Endodermal cell (in vitro differentiated cells): Measurements from ENCODE around the gene MKRN2OS. TPM values are rescaled to one million over a fixed set of nuclear protein-coding genes. Genes with fewer than 3 reads are reported as not detected.

Experiments used
- DNase-seq: peaks from one replicate; pipeline ENCODE4 v3.0.0-alpha.2; 2017
- H3K27ac ChIP-seq: 2 replicates; pipeline ENCODE4 v1.5.1; 2013; ENCODE audit warnings: mild to moderate bottlenecking, low read depth, low read length, moderate library complexity
- H3K27me3 ChIP-seq: 2 replicates; pipeline ENCODE4 v1.6.1; 2013; ENCODE audit warnings: mild to moderate bottlenecking, low read length, moderate library complexity; ENCODE audit not compliant: insufficient read depth, control insufficient read depth, poor library complexity, severe bottlenecking
- H3K36me3 ChIP-seq: 2 replicates; pipeline ENCODE4 v1.7.0; 2013; ENCODE audit warnings: mild to moderate bottlenecking, low read length, moderate library complexity; ENCODE audit not compliant: control insufficient read depth, insufficient read depth
- H3K4me1 ChIP-seq: one replicate; pipeline ENCODE4 v1.7.0; 2013; ENCODE audit warnings: low read length; ENCODE audit not compliant: control insufficient read depth, insufficient read depth
- H3K4me3 ChIP-seq: 2 replicates; pipeline ENCODE4 v1.5.1; 2013; ENCODE audit warnings: mild to moderate bottlenecking, low read length, moderate library complexity
- H3K9ac ChIP-seq: 2 replicates; pipeline ENCODE4 v1.6.1; 2013; ENCODE audit warnings: mild to moderate bottlenecking, low read length, moderate library complexity; ENCODE audit not compliant: poor library complexity, severe bottlenecking; ENCODE audit errors: extremely low read depth
- H3K9me3 ChIP-seq: 2 replicates; pipeline ENCODE4 v1.6.1; 2013; ENCODE audit warnings: mild to moderate bottlenecking, low read length, moderate library complexity; ENCODE audit not compliant: control insufficient read depth
- H3K27ac Mint-ChIP-seq: 2 replicates; pipeline ENCODE4 v1.8.0; 2020; ENCODE audit warnings: mixed read lengths
- H3K27me3 Mint-ChIP-seq: 2 replicates; pipeline ENCODE4 v1.8.0; 2021; ENCODE audit warnings: mild to moderate bottlenecking, mixed read lengths; ENCODE audit not compliant: insufficient read depth
- H3K36me3 Mint-ChIP-seq: 2 replicates; pipeline ENCODE4 v1.8.0; 2020; ENCODE audit warnings: low read depth, mixed read lengths
- H3K4me1 Mint-ChIP-seq: 2 replicates; pipeline ENCODE4 v1.8.0; 2020; ENCODE audit warnings: mixed read lengths
- H3K4me3 Mint-ChIP-seq: 2 replicates; pipeline ENCODE4 v1.8.0; 2020; ENCODE audit warnings: mild to moderate bottlenecking, moderate library complexity, mixed read lengths
- H3K9me3 Mint-ChIP-seq: 2 replicates; pipeline ENCODE4 v1.8.0; 2020; ENCODE audit warnings: mild to moderate bottlenecking, mixed read lengths
- WGBS, 2 experiments: methylation state at CpG; one replicate each; pipeline versions ENCODE4 v1.1.5 to v1.1.7; 2013; ENCODE audit warnings: missing lambda C conversion rate in 2 of 2, mixed read lengths in 1 of 2; ENCODE audit not compliant: insufficient coverage in 1 of 2, insufficient read length in 1 of 2; 5-methylcytosine and 5-hydroxymethylcytosine counted together
- total RNA-seq, 2 donors: library from RNA; stranded (reverse); fragmentation: NEBNext Ultra II Directional in 1 of 2; extraction: Animal tissue kit (Norgen Biotek cat#: 25700) in 1 of 2; gene quantifications; 2 replicates in 1 of 2; 3 replicates in 1 of 2; pipeline ENCODE4 v1.2.1, GENCODE V29; 2021
- TF ChIP-seq, protein P1 (sequence below): fragments of 200-600 bp; sonication (generic); conservative IDR thresholded peaks from 2 replicates; pipeline ENCODE4 v1.5.0; 2021; ENCODE audit warnings: antibody characterized with exemption, mild to moderate bottlenecking

Gene MKRN2OS
- total RNA-seq, 2 donors from 2014 or later: 0.84 TPM; not detected in 1

DNA sequence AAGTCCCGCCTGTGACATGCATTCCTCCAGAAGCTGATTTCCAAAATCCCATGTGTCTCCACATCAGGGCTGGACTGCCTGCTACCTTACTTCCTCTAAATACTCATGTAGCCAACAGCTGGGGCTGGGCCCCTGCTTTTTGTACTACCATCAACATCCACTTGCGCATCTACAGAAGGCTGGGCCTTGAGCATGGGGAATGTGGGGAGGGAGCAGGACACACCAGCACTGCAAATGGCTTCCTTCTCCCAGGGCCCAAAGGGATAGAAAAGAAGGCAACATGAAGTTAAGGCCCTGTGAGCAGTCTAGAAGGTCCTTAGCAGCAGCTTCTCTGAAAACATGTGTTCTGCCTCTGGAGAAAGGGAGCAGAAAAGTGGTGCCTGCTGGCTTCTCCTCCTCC lies 38.8 kb upstream of the MKRN2OS start:
- Mint-ChIP-seq H3K27ac (peak overlapping the region; percentile 48), H3K36me3 (peaks cover 70% of the 10 kb centered on the region), H3K4me3 (no peak overlapping the region), H3K9me3 (no peaks in the 10 kb centered on the region), H3K4me1 (no peaks in the 10 kb centered on the region), H3K27me3 (no peaks in the 10 kb centered on the region)
- H3K27me3 ChIP-seq: no peaks in the 10 kb centered on the region
- H3K27ac ChIP-seq: peak overlapping the region; percentile 44
- H3K9me3 ChIP-seq: no peaks in the 10 kb centered on the region
- H3K36me3 ChIP-seq: peaks cover 92% of the 10 kb centered on the region
- TF ChIP-seq, protein P1, sequence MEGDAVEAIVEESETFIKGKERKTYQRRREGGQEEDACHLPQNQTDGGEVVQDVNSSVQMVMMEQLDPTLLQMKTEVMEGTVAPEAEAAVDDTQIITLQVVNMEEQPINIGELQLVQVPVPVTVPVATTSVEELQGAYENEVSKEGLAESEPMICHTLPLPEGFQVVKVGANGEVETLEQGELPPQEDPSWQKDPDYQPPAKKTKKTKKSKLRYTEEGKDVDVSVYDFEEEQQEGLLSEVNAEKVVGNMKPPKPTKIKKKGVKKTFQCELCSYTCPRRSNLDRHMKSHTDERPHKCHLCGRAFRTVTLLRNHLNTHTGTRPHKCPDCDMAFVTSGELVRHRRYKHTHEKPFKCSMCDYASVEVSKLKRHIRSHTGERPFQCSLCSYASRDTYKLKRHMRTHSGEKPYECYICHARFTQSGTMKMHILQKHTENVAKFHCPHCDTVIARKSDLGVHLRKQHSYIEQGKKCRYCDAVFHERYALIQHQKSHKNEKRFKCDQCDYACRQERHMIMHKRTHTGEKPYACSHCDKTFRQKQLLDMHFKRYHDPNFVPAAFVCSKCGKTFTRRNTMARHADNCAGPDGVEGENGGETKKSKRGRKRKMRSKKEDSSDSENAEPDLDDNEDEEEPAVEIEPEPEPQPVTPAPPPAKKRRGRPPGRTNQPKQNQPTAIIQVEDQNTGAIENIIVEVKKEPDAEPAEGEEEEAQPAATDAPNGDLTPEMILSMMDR: no peak
- no peak overlapping the region for H3K4me3 ChIP-seq
- H3K9ac ChIP-seq: no peak overlapping the region
- no peak for DNase-seq
- WGBS, 2 experiments: 99 to 100% methylated on average over 2 of the region's 2 CpGs
- no peaks in the 10 kb centered on the region for H3K4me1 ChIP-seq

DNA sequence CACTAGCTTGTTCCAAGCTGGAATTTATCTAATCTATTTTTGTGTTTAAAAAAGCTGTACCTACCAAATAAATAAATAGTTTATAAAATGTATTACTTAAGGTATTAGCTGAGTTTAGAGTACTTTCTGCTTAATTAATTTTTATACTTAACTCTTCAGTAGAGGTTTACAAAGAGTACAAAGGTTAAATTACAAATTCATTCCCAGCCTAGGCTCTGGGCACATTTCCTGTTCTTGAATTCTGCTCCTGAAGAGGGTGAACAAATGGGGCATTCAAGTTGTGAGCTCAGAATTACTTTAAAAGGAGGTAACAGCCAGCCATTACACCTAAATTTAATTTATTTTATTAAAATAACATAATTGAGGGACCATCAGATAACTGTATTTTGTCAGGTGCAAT lies 38.0 kb upstream of the MKRN2OS start:
- Mint-ChIP-seq H3K36me3 (peaks cover 71% of the 10 kb centered on the region), H3K9me3 (no peaks in the 10 kb centered on the region), H3K4me1 (no peaks in the 10 kb centered on the region), H3K4me3 (no peak overlapping the region), H3K27me3 (no peaks in the 10 kb centered on the region), H3K27ac (no peak overlapping the region)
- no peak overlapping the region for H3K4me3 ChIP-seq
- peaks cover 92% of the 10 kb centered on the region for H3K36me3 ChIP-seq
- no peak for DNase-seq
- H3K27ac ChIP-seq: no peak overlapping the region
- H3K27me3 ChIP-seq: no peaks in the 10 kb centered on the region
- no peaks in the 10 kb centered on the region for H3K9me3 ChIP-seq
- TF ChIP-seq, protein P1: no peak
- H3K9ac ChIP-seq: no peak overlapping the region
- no peaks in the 10 kb centered on the region for H3K4me1 ChIP-seq

DNA sequence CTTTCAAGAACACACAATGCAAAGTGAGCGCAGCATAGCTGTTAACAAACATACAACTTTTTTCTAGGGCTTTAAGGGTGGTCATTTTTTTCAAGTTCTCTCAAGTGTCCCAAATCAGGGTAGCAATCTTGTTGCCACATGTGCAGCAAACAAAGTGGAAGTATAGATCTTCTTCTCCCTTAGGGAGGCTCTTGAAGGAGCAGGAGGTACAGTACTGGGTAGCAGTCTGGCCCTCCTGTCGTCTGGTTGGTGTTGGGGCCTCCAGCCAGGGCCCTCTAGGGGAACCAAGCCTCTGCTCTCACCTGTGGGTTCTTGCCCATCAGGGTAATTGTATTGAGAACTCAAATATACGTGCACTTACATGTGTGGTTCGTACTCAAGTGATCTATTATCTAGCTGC lies 37.4 kb upstream of the MKRN2OS start:
- Mint-ChIP-seq H3K9me3 (no peaks in the 10 kb centered on the region), H3K36me3 (peaks cover 70% of the 10 kb centered on the region), H3K27me3 (no peaks in the 10 kb centered on the region), H3K4me3 (no peak overlapping the region), H3K27ac (no peak overlapping the region), H3K4me1 (no peaks in the 10 kb centered on the region)
- H3K27me3 ChIP-seq: no peaks in the 10 kb centered on the region
- no peaks in the 10 kb centered on the region for H3K9me3 ChIP-seq
- DNase-seq: no peak
- H3K36me3 ChIP-seq: peaks cover 92% of the 10 kb centered on the region
- H3K4me1 ChIP-seq: no peaks in the 10 kb centered on the region
- no peak overlapping the region for H3K4me3 ChIP-seq
- H3K27ac ChIP-seq: no peak overlapping the region
- H3K9ac ChIP-seq: no peak overlapping the region
- TF ChIP-seq, protein P1: no peak
- WGBS, 2 experiments: 98 to 100% methylated on average over 3 to 4 of the region's 4 CpGs
